Keratinocyte (primary cell): Measurements from ENCODE around the gene LVRN. TPM values are rescaled to one million over a fixed set of nuclear protein-coding genes. Genes with fewer than 3 reads are reported as not detected.

Experiments
- DNase-seq: peaks from one replicate; pipeline ENCODE4 v3.0.0-alpha.2; 2011; ENCODE audit warnings: low read depth, missing footprints, low spot score
- FAIRE-seq: peaks from 2 replicates; lab custom pipeline; 2011; peaks lifted over from hg19 to GRCh38; lab: Jason Lieb, UNC
- H2AFZ ChIP-seq: 2 replicates; pipeline ENCODE4 v1.6.0; 2012; ENCODE audit warnings: low read length, control low read depth, inconsistent platforms; ENCODE audit not compliant: control insufficient read depth
- H3K27ac ChIP-seq: 2 replicates; pipeline ENCODE4 v1.5.1; 2011; ENCODE audit warnings: low read length; ENCODE audit not compliant: control insufficient read depth, insufficient read depth
- H3K27me3 ChIP-seq: 3 replicates; pipeline ENCODE4 v1.6.0; 2011; ENCODE audit warnings: low read length; ENCODE audit not compliant: control insufficient read depth, insufficient read depth; ENCODE audit errors: extremely low read depth
- H3K36me3 ChIP-seq, 2 experiments: 2 replicates in 1 of 2; 3 replicates in 1 of 2; pipeline ENCODE4 v1.5.1; 2011; ENCODE audit warnings: low read length in 2 of 2, mild to moderate bottlenecking in 1 of 2; ENCODE audit not compliant: control insufficient read depth in 2 of 2, insufficient read depth in 2 of 2; ENCODE audit errors: extremely low read depth in 1 of 2
- H3K4me1 ChIP-seq: 3 replicates; pipeline ENCODE4 v1.5.1; 2011; ENCODE audit warnings: low read length; ENCODE audit not compliant: control insufficient read depth, insufficient read depth; ENCODE audit errors: extremely low read depth
- H3K4me2 ChIP-seq: 3 replicates; pipeline ENCODE4 v1.6.0; 2011; ENCODE audit warnings: low read depth, low read length; ENCODE audit not compliant: control insufficient read depth, insufficient read depth; ENCODE audit errors: extremely low read depth
- H3K4me3 ChIP-seq, 3 experiments: fragments of 200-600 bp in 1 of 3; sonication (generic) in 1 of 3; 2 replicates in 2 of 3; 3 replicates in 1 of 3; pipeline ENCODE4 v1.5.1; 2011 to 2016; ENCODE audit warnings: low read length in 3 of 3, mild to moderate bottlenecking in 3 of 3, control low read depth in 2 of 3, inconsistent platforms in 1 of 3, low read depth in 1 of 3, mixed read lengths in 1 of 3, mixed run types in 1 of 3, moderate library complexity in 1 of 3; ENCODE audit not compliant: control insufficient read depth in 2 of 3, insufficient read depth in 2 of 3; ENCODE audit errors: extremely low read depth in 1 of 3
- H3K79me2 ChIP-seq: 2 replicates; pipeline ENCODE4 v1.6.0; 2012; ENCODE audit warnings: low read length; ENCODE audit not compliant: control insufficient read depth, insufficient read depth
- H3K9ac ChIP-seq: 3 replicates; pipeline ENCODE4 v1.6.0; 2011; ENCODE audit warnings: low read length; ENCODE audit not compliant: control insufficient read depth, insufficient read depth; ENCODE audit errors: extremely low read depth
- H3K9me1 ChIP-seq: 3 replicates; pipeline ENCODE4 v1.6.0; 2011; ENCODE audit warnings: low read length; ENCODE audit not compliant: control insufficient read depth, insufficient read depth; ENCODE audit errors: extremely low read depth
- H3K9me3 ChIP-seq: 2 replicates; pipeline ENCODE4 v1.5.1; 2012; ENCODE audit warnings: low read depth, low read length; ENCODE audit not compliant: control insufficient read depth
- H4K20me1 ChIP-seq: 3 replicates; pipeline ENCODE4 v1.6.0; 2011; ENCODE audit warnings: low read length; ENCODE audit not compliant: control insufficient read depth, insufficient read depth; ENCODE audit errors: extremely low read depth
- CTCF ChIP-seq, 3 experiments: IDR thresholded peaks in 1 of 3; conservative IDR thresholded peaks in 1 of 3; optimal IDR thresholded peaks in 1 of 3; 2 replicates in 2 of 3; 3 replicates in 1 of 3; pipeline versions ENCODE3 to v1.5.1; 2011; ENCODE audit warnings: low read length in 3 of 3, mild to moderate bottlenecking in 3 of 3, moderate library complexity in 2 of 3, control low read depth in 1 of 3, inconsistent platforms in 1 of 3; ENCODE audit not compliant: insufficient read depth in 2 of 3; ENCODE audit errors: extremely low read depth in 1 of 3
- EZH2 ChIP-seq: IDR thresholded peaks from one replicate; pipeline ENCODE4 v1.6.1; 2012; ENCODE audit warnings: inconsistent platforms, mild to moderate bottlenecking, low read length, moderate library complexity
- dilution Hi-C: fragments of 300-500 bp; cut with MboI; formaldehyde crosslinking; loops from one replicate; pipeline ENCODE4 v1.7.0; 2020; ENCODE audit warnings: low sequenced_read_pairs; ENCODE audit not compliant: extremely low pct_ligation_motif_present
- polyA plus RNA-seq, 5 experiments: library from polyadenylated mRNA; depleted of rRNA in 3 of 5; stranded (reverse) in 3 of 5; stranded (forward) in 1 of 5; unstranded in 1 of 5; fragments of >200 nt; gene quantifications; 1 replicate in 1 of 5; 2 replicates in 3 of 5; 3 replicates in 1 of 5; pipeline versions ENCODE4 v1.2.1 to v1.2.3, GENCODE V29; 2011 to 2012; ENCODE audit warnings: missing spikeins in 2 of 5, low read depth in 1 of 5, low replicate concordance in 1 of 5

The LVRN gene
- polyA plus RNA-seq, 1 donor (not counting 4 experiments of a cell fraction or from before 2014, with no cell fraction given) = 0.08 TPM

GRCh38 chr5:115948091-115948534 lies 14.2 kb upstream of the LVRN start:
- no peak overlapping the region for H3K27ac ChIP-seq
- no peaks in the 10 kb centered on the region for H3K4me1 ChIP-seq
- H3K9ac ChIP-seq = no peak overlapping the region
- H4K20me1 ChIP-seq = no peaks in the 10 kb centered on the region
- H3K9me3 ChIP-seq = no peaks in the 10 kb centered on the region
- H3K9me1 ChIP-seq = no peaks in the 10 kb centered on the region
- FAIRE-seq = no peak
- dilution Hi-C loops = no loop called here
- TF ChIP-seq EZH2 (no peak), CTCF (optimal IDR thresholded peaks at IDR 0.05 in 1 of 3, IDR thresholded peaks at IDR 0.05 in 1 of 3, conservative IDR thresholded peaks at IDR 0.05 in 1 of 3; ENCODE audit: extremely low read depth in 1 of 3, insufficient read depth in 2 of 3, low read length in 3 of 3) (no peak)
- no peaks in the 10 kb centered on the region for H3K27me3 ChIP-seq
- H3K36me3 ChIP-seq = no peaks in the 10 kb centered on the region
- no peak overlapping the region for H3K4me2 ChIP-seq
- DNase-seq = no peak
- no peak overlapping the region for H3K4me3 ChIP-seq
- no peak overlapping the region for H2AFZ ChIP-seq
- H3K79me2 ChIP-seq = no peaks in the 10 kb centered on the region

GRCh38 chr5:115949096-115949495 lies 13.2 kb upstream of the LVRN start:
- Histone ChIP-seq H3K9ac (no peak overlapping the region), H2AFZ (no peak overlapping the region), H4K20me1 (no peaks in the 10 kb centered on the region), H3K4me2 (no peak overlapping the region), H3K36me3 (no peaks in the 10 kb centered on the region), H3K27ac (no peak overlapping the region), H3K4me3 (no peak overlapping the region), H3K9me1 (no peaks in the 10 kb centered on the region), H3K4me1 (no peaks in the 10 kb centered on the region), H3K79me2 (no peaks in the 10 kb centered on the region), H3K27me3 (no peaks in the 10 kb centered on the region), H3K9me3 (no peaks in the 10 kb centered on the region)
- TF ChIP-seq CTCF (optimal IDR thresholded peaks at IDR 0.05 in 1 of 3, IDR thresholded peaks at IDR 0.05 in 1 of 3, conservative IDR thresholded peaks at IDR 0.05 in 1 of 3; ENCODE audit: extremely low read depth in 1 of 3, insufficient read depth in 2 of 3, low read length in 3 of 3) (no peak), EZH2 (no peak)
- dilution Hi-C loops = no loop called here
- DNase-seq = no peak
- FAIRE-seq = no peak
